Transverse colon (tissue), 4 donors: ENCODE data around the gene LAMTOR3. TPM values are rescaled to one million over a fixed set of nuclear protein-coding genes. Genes with fewer than 3 reads are reported as not detected.

Source experiments
- DNase-seq: peaks from one replicate; pipeline ENCODE4 v3.0.0-alpha.2; 2019
- H3K27ac ChIP-seq, 4 donors: fragments of 200-600 bp; sonication (generic); 2 replicates each; pipeline ENCODE4 v1.5.1; 2016 to 2018; ENCODE audit warnings: inconsistent platforms in 4 of 4
- H3K27me3 ChIP-seq: fragments of 200-600 bp; sonication (generic); 2 replicates; pipeline ENCODE4 v1.5.1; 2017; ENCODE audit warnings: inconsistent platforms
- H3K36me3 ChIP-seq, 4 donors: fragments of 200-600 bp; sonication (generic); 2 replicates each; pipeline ENCODE4 v1.5.1; 2017 to 2019; ENCODE audit warnings: inconsistent platforms in 4 of 4
- H3K4me1 ChIP-seq, 4 donors: fragments of 200-600 bp; sonication (generic); 2 replicates each; pipeline ENCODE4 v1.5.1; 2017 to 2020; ENCODE audit warnings: inconsistent platforms in 4 of 4
- H3K4me3 ChIP-seq, 4 donors: fragments of 200-600 bp; sonication (generic); 1 replicate in 1 of 4; 2 replicates in 3 of 4; pipeline versions ENCODE4 v1.5.1 to v1.6.1; 2017 to 2019; ENCODE audit warnings: inconsistent platforms in 4 of 4
- H3K9me3 ChIP-seq, 2 donors: fragments of 200-600 bp; sonication (generic); 2 replicates each; pipeline ENCODE4 v1.5.1; 2017 to 2019; ENCODE audit warnings: inconsistent platforms in 2 of 2
- CTCF ChIP-seq, 5 experiments: fragments of 200-600 bp in 3 of 5; fragments of 450-650 bp in 2 of 5; sonication (generic) in 3 of 5; IDR thresholded peaks; 1 replicate in 2 of 5; 2 replicates in 3 of 5; pipeline ENCODE4 v1.5.1; 2016 to 2017; ENCODE audit warnings: antibody characterized with exemption in 5 of 5, inconsistent platforms in 3 of 5, mild to moderate bottlenecking in 2 of 5, moderate library complexity in 1 of 5
- EP300 ChIP-seq: sonication (generic); formaldehyde crosslinking; IDR thresholded peaks from one replicate; pipeline ENCODE4 v1.6.1; 2017; ENCODE audit warnings: antibody characterized with exemption, low read depth
- POLR2A ChIP-seq: fragments of 450-650 bp; IDR thresholded peaks from one replicate; pipeline ENCODE4 v1.6.1; 2016; ENCODE audit warnings: antibody characterized with exemption, mild to moderate bottlenecking, moderate library complexity
- POLR2AphosphoS5 ChIP-seq, 3 donors: sonication (generic); formaldehyde crosslinking; IDR thresholded peaks; one replicate each; pipeline ENCODE4 v1.6.1; 2016; ENCODE audit warnings: antibody characterized with exemption in 3 of 3
- WGBS, 2 donors: methylation state at CpG; one replicate each; pipeline ENCODE4 v1.1.5; 2018; ENCODE audit warnings: low coverage in 1 of 2; 5-methylcytosine and 5-hydroxymethylcytosine counted together
- in situ Hi-C, 4 donors: fragments of 200-750 bp; cut with MboI; loops; one replicate each; pipeline versions ENCODE4 v1.15.0 to v1.15.1; 2017; ENCODE audit warnings: low sequenced_read_pairs in 3 of 4, low pct_ligation_motif_present in 1 of 4, low pct_unique_long_range_greater_than_20kb in 1 of 4
- intact Hi-C: fragments of 100-400 bp; cut with DNase I; formaldehyde crosslinking; loops from one replicate; pipeline ENCODE4 v1.15.1; 2023; ENCODE audit warnings: low total_unique reads
- total RNA-seq, 4 donors: library from RNA; depleted of rRNA; stranded (reverse); fragments of >200 nt; gene quantifications; one replicate each; pipeline ENCODE4 v1.1.0, GENCODE V29; 2016

Gene LAMTOR3
- total RNA-seq, 4 donors from 2014 or later, result 1.00 to 60.3 (median 32.0) TPM

DNA sequence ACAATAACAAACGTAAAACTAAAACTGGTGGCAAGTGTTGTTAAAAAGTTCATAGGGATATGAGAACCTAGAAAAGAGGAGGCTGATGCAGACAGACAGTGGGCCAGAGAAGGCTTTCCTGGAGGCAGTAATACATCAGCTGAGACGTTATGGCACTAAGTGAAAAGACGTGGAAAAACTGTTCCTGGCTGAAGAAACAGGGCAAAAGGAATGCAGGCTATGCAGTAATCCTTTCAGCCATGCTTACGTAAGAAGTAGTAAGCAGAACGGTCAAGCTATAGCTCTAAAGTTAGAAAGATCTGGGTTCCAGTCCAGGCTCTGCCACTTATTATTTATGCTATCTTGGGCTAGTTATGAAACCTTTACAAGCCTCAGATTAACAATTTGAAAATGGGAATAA, 6.4 kb downstream of the LAMTOR3 start:
- TF ChIP-seq POLR2AphosphoS5 (IDR thresholded peaks at IDR 0.05), result no peak
- TF ChIP-seq EP300, result no peak
- H3K9me3 ChIP-seq, result no peaks in the 10 kb centered on the region
- DNase-seq, result no peak
- in situ Hi-C loops, result loop anchor here in 2 of 4 donors (25.0 kb wide), 1 partner anchor 326 kb away; the partner anchor contains the start of genes MTTP (in 2 of the 2) and TRMT10A (in 2 of the 2)
- 62 to 73% methylated on average over 5 of the region's 5 CpGs for WGBS, 2 donors
- no peaks in the 10 kb centered on the region for H3K27me3 ChIP-seq
- peaks cover under 1 to 22% (median 2%) of the 10 kb centered on the region in 4 donors for H3K4me1 ChIP-seq
- H3K4me3 ChIP-seq, result no peak overlapping the region
- peaks cover 0 to 27% (median 9%) of the 10 kb centered on the region in 4 donors for H3K36me3 ChIP-seq
- H3K27ac ChIP-seq, result peak overlapping the region in 2 of 4 donors; percentile 8 to 20
- intact Hi-C loops, result no loop called here

GRCh38 chr4:99886146-99886545, 8.1 kb downstream of the LAMTOR3 start:
- TF ChIP-seq EP300 (no peak), CTCF (IDR thresholded peaks at IDR 0.05) (no peak), POLR2AphosphoS5 (IDR thresholded peaks at IDR 0.05) (no peak)
- H3K4me3 ChIP-seq, result no peak overlapping the region
- peaks cover 0 to 6% (median 0%) of the 10 kb centered on the region in 4 donors for H3K4me1 ChIP-seq
- no peaks in the 10 kb centered on the region for H3K9me3 ChIP-seq
- WGBS, 2 donors, result 79% methylated on average over 4 of the region's 4 CpGs
- no peak for DNase-seq
- H3K36me3 ChIP-seq, result peaks cover 0 to 39% (median 13%) of the 10 kb centered on the region in 4 donors
- intact Hi-C loops (no loop called here), in situ Hi-C loops (loop anchor here in 2 of 4 donors (25.0 kb wide), 1 partner anchor 324 kb away; the partner anchor contains the start of genes MTTP (in 2 of the 2) and TRMT10A (in 2 of the 2))
- no peaks in the 10 kb centered on the region for H3K27me3 ChIP-seq
- no peak overlapping the region for H3K27ac ChIP-seq

DNA sequence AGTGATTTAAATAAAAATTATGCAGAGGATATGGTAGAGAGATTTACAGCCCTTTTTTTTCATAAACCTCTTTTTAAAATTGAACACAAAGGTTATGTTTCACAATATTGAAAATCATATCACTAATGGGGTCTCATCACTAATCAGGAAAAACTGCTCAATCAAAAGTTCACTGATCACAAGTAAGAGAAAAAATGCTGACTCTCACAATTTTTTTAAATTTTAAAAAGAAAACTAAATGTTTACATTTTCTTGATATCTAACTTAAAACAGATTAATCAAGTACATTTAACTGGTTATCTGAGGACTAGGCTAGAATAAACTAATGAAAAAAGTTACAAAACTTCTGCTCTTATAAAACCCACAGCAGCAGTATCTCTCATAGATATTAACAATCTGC, 8.5 kb downstream of the LAMTOR3 start:
- H3K36me3 ChIP-seq, result peaks cover 0 to 43% (median 16%) of the 10 kb centered on the region in 4 donors

GRCh38 chr4:99885063-99885664, 9.1 kb downstream of the LAMTOR3 start:
- in situ Hi-C loops, result loop anchor here in 2 of 4 donors (25.0 kb wide), 1 partner anchor 323 kb away; the partner anchor contains the start of genes MTTP (in 2 of the 2) and TRMT10A (in 2 of the 2)
- WGBS, 2 donors, result 63 to 68% methylated on average over 2 of the region's 2 CpGs

More for the DNA sequence above, 8.5 kb downstream of the LAMTOR3 start:
- DNase-seq, result no peak
- Histone ChIP-seq H3K9me3 (no peaks in the 10 kb centered on the region), H3K4me3 (no peak overlapping the region), H3K4me1 (peaks cover 0 to 5% (median 0%) of the 10 kb centered on the region in 4 donors), H3K27ac (no peak overlapping the region), H3K27me3 (no peaks in the 10 kb centered on the region)
- intact Hi-C loops, result no loop called here
- in situ Hi-C loops, result loop anchor here in 2 of 4 donors (25.0 kb wide), 1 partner anchor 323 kb away; the partner anchor contains the start of genes MTTP (in 2 of the 2) and TRMT10A (in 2 of the 2)
- TF ChIP-seq CTCF (IDR thresholded peaks at IDR 0.05) (no peak), POLR2AphosphoS5 (IDR thresholded peaks at IDR 0.05) (no peak), EP300 (no peak), POLR2A (no peak)

More at GRCh38 chr4:99885063-99885664, 9.1 kb downstream of the LAMTOR3 start:
- intact Hi-C loops, result no loop called here
- TF ChIP-seq POLR2AphosphoS5 (IDR thresholded peaks at IDR 0.05) (no peak), CTCF (IDR thresholded peaks at IDR 0.05) (peak; percentile 33 to 54 (median 48))
- Histone ChIP-seq H3K9me3 (no peaks in the 10 kb centered on the region), H3K4me3 (no peak overlapping the region), H3K4me1 (peaks cover 0 to 5% (median 0%) of the 10 kb centered on the region in 4 donors), H3K36me3 (peaks cover 0 to 48% (median 18%) of the 10 kb centered on the region in 4 donors), H3K27ac (no peak overlapping the region), H3K27me3 (no peaks in the 10 kb centered on the region)
- no peak for DNase-seq
